GM12892 (cell line): ENCODE results near the gene IMMT.

Source experiments
- POLR2A ChIP-seq: IDR thresholded peaks from 2 replicates; pipeline ENCODE4 v1.6.1; 2011; ENCODE audit warnings: low read depth, low read length, control low read depth
- POLR2AphosphoS5 ChIP-seq: IDR thresholded peaks from 2 replicates; pipeline ENCODE4 v1.6.1; 2011; ENCODE audit warnings: low read depth, low read length, control low read depth
- TAF1 ChIP-seq: IDR thresholded peaks from 2 replicates; pipeline ENCODE4 v1.6.1; 2011; ENCODE audit warnings: low read depth, mild to moderate bottlenecking, control low read depth, low read length, borderline replicate concordance

DNA sequence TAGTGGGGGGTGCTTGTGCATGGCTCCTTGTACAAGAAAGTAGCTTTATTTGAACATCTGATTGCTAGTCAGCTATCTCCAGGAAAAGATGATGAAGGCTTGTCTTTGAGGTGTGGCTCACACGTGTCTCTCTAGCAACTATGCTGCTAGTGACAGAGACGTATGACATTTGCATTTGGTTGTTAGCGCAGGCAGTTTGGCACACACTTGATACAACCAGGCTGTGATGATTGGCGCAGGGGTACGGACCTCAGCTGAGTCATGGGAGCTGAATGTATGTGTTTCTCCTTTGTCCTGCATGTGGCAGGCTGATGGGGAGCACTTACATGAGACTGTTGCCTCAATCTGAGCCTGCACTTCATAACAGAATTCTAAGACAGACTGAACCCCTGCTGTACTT lies 59.6 kb downstream of the IMMT start:
- TF ChIP-seq POLR2AphosphoS5 (no peak), POLR2A (no peak), TAF1 (no peak)
